Nephron progenitor cell (in vitro differentiated cells): ENCODE data around the gene TPP1.
A peak's percentile ranks its signal among the peaks of the same experiment; 100 is the strongest.

Experiments used
- DNase-seq: peaks from one replicate; pipeline ENCODE4 v3.0.0; 2021
- H3K27ac Mint-ChIP-seq: 2 replicates; pipeline ENCODE4 v1.8.0; 2021; ENCODE audit warnings: mild to moderate bottlenecking, moderate library complexity, mixed read lengths
- H3K27me3 Mint-ChIP-seq: 2 replicates; pipeline ENCODE4 v1.8.0; 2021; ENCODE audit warnings: mild to moderate bottlenecking, low read depth, mixed read lengths; ENCODE audit not compliant: poor library complexity
- H3K36me3 Mint-ChIP-seq: 2 replicates; pipeline ENCODE4 v1.8.0; 2021; ENCODE audit warnings: low read depth, mixed read lengths
- H3K4me1 Mint-ChIP-seq: 2 replicates; pipeline ENCODE4 v1.8.0; 2021; ENCODE audit warnings: mixed read lengths
- H3K4me3 Mint-ChIP-seq: 2 replicates; pipeline ENCODE4 v1.8.0; 2021; ENCODE audit warnings: mild to moderate bottlenecking, moderate library complexity, mixed read lengths
- H3K9me3 Mint-ChIP-seq: 2 replicates; pipeline ENCODE4 v1.8.0; 2021; ENCODE audit warnings: mild to moderate bottlenecking, moderate library complexity, mixed read lengths
- TF ChIP-seq, protein P1 (sequence below): fragments of 200-600 bp; sonication (generic); IDR thresholded peaks from 2 replicates; pipeline ENCODE4 v1.5.0; 2021; ENCODE audit warnings: antibody characterized with exemption

The TPP1 gene

DNA sequence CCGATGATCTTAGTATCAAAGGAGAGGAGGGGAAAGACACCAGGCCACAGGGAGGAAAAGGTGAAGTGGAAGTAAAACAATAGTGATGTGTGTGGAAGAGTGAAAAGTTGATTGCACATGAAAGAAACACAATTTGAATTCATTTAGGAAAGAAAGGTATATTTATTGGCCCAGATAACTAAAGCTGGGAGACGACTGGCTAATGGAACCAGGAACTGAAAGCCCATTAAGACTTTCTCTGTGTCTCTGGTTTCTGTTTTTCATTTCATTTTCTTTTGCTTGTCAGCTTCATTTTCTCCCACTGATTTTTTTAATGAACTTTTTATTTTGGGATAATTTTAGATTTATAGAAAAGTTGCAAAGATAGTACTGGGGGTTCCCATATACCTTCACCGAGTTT is 41.5 kb upstream of the TPP1 start:
- Mint-ChIP-seq H3K27me3 (peaks cover 22% of the 10 kb centered on the region), H3K27ac (no peak overlapping the region), H3K4me3 (no peak overlapping the region), H3K9me3 (no peaks in the 10 kb centered on the region), H3K4me1 (peaks cover 17% of the 10 kb centered on the region), H3K36me3 (no peaks in the 10 kb centered on the region)
- TF ChIP-seq, protein P1, sequence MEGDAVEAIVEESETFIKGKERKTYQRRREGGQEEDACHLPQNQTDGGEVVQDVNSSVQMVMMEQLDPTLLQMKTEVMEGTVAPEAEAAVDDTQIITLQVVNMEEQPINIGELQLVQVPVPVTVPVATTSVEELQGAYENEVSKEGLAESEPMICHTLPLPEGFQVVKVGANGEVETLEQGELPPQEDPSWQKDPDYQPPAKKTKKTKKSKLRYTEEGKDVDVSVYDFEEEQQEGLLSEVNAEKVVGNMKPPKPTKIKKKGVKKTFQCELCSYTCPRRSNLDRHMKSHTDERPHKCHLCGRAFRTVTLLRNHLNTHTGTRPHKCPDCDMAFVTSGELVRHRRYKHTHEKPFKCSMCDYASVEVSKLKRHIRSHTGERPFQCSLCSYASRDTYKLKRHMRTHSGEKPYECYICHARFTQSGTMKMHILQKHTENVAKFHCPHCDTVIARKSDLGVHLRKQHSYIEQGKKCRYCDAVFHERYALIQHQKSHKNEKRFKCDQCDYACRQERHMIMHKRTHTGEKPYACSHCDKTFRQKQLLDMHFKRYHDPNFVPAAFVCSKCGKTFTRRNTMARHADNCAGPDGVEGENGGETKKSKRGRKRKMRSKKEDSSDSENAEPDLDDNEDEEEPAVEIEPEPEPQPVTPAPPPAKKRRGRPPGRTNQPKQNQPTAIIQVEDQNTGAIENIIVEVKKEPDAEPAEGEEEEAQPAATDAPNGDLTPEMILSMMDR, result no peak
- no peak for DNase-seq

DNA sequence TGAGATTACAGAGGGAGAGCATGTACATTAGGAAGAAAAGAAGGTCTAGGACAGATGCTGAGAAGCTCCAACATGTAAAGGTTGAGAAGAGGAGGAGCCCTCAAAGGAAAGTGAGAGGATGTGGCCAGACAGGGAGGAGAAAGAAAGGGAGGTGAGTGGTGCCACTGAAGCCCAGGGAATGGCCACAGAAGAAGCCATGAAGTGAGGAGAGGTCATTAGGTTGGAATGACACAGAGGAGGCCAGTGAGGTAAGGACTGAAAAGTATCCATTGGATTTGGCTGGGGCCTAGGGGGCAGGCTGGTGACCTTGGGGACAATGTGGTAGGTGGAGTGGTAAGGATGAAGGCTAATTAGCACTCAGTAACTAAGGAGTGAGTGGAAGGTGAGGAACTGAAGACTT is 39.4 kb upstream of the TPP1 start:
- Mint-ChIP-seq H3K4me1 (peaks cover 15% of the 10 kb centered on the region), H3K27me3 (peaks cover 14% of the 10 kb centered on the region), H3K36me3 (no peaks in the 10 kb centered on the region), H3K27ac (no peak overlapping the region), H3K9me3 (no peaks in the 10 kb centered on the region), H3K4me3 (no peak overlapping the region)
- no peak for DNase-seq
- TF ChIP-seq, protein P1, result no peak

DNA sequence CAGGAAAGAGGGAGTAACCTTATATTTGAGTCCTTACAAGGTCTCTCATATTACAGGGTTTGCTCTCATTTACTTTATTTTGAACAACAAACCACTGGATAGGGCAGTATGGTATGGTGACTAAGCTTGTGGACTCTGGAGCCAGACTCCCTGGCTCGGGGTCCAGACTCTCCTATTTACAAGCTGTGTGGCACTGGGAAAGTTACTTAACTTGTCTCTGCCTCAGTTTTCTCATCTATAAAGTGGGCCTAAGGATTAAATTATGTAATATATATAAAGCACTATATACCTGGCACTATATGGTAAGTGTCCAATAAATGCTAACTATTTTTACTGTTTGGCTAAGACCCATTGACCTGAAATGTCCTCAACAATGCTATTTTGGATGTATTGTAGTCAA is 38.1 kb upstream of the TPP1 start:
- TF ChIP-seq, protein P1, result no peak
- no peak for DNase-seq
- H3K4me3 Mint-ChIP-seq, result peak overlapping the region; percentile 86
- peaks cover 12% of the 10 kb centered on the region for H3K4me1 Mint-ChIP-seq
- H3K27me3 Mint-ChIP-seq, result peaks cover 9% of the 10 kb centered on the region
- no peaks in the 10 kb centered on the region for H3K36me3 Mint-ChIP-seq
- H3K9me3 Mint-ChIP-seq, result no peaks in the 10 kb centered on the region
- no peak overlapping the region for H3K27ac Mint-ChIP-seq

DNA sequence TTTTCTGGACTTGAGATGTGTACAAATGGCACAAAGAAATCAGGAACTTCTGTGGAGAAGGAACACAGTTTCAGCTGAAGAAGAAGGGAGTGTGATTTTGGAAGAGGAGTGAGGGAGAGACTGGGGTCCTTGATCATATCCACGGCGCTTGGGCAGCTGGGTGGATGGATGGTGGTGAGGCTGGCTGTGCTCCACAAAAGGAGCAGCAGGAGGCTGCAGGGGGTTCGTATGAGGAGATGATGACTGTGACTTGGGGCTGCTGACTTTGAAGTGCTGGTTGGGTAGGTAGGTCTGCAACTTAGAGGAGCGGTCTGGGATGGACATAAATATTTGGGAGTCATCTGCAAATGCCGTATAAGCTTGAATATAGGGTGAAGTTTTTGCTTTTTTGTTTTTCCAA is 37.7 kb upstream of the TPP1 start:
- H3K27ac Mint-ChIP-seq, result no peak overlapping the region
- H3K4me1 Mint-ChIP-seq, result peaks cover 12% of the 10 kb centered on the region
- no peaks in the 10 kb centered on the region for H3K9me3 Mint-ChIP-seq
- no peaks in the 10 kb centered on the region for H3K36me3 Mint-ChIP-seq
- H3K27me3 Mint-ChIP-seq, result peaks cover 8% of the 10 kb centered on the region
- TF ChIP-seq, protein P1, result no peak
- no peak for DNase-seq
- H3K4me3 Mint-ChIP-seq, result peak overlapping the region; percentile 86

DNA sequence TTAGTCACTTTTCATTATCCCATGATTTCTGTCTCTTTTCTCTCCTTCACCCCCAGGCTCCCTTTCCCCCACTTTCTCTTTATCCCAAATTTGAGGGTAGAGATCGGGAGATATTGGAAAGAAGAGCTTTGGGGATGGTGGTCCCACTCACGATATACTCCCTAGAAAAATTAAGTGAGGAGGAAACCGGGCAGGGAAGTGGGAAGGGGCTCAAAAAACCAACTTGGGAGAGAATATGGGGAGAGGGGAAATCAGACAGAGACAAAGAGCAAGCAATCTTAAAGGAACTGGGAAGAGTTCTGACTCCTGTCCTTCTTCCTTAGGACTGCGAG is 37.3 kb upstream of the TPP1 start:
- Mint-ChIP-seq H3K36me3 (no peaks in the 10 kb centered on the region), H3K27me3 (peaks cover 4% of the 10 kb centered on the region), H3K4me3 (peak overlapping the region; percentile 86), H3K4me1 (peaks cover 12% of the 10 kb centered on the region), H3K9me3 (no peaks in the 10 kb centered on the region), H3K27ac (no peak overlapping the region)
- TF ChIP-seq, protein P1, result no peak
- no peak for DNase-seq

DNA sequence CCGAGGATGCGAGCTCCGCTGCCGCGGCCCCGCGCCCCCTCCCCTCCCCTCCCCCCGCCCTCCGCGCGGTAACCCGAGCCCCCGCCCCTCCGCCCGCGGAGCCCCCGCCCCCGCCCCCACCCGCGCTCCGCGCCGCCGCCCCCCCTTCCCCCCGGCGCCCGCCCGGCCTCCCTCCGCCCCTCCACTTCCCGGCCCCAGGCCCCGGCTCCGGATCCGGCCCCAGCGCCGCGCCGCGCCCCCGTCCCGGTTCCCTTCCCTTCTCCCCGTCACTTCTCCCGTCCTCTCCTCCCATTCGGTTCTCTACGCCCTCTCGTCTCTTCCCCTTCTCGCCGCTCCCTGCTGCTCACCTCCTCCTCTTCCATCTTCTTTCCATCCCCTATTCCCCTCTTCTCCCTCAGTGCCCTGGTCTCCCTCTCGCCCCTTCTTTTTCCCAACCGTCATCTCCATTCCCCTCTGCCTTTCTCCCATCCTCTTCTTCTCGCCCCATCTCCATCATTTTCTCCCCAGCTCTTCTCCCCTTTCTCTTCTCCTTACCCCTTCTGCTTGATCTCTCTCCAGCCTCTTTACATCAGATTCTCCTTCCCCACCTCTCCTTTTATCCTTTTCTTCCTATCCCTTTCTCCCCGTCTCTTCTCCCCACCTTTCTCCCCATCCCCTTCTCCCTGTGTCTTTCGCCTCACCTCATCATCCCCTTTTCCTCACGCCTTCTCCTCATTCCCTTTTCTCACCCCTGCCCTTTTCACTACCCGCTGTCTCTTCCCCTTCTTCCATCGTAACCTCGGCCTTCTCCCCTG is 36.8 kb upstream of the TPP1 start, which contains the start of gene DCHS1:
Gene DCHS1, minus strand, starts transcription at position 20 of the 794 bp plus-strand sequence. CDS start 14,196 bp downstream, outside the sequence.
- no peaks in the 10 kb centered on the region for H3K9me3 Mint-ChIP-seq
- TF ChIP-seq, protein P1, result no peak
- peak within 1 kb of the TSS; percentile 86 for H3K4me3 Mint-ChIP-seq
- H3K27me3 Mint-ChIP-seq, result peaks cover 4% of the 10 kb centered on the region
- H3K27ac Mint-ChIP-seq, result peak within 1 kb of the TSS; percentile 14
- H3K36me3 Mint-ChIP-seq, result no peaks in the 10 kb centered on the region
- H3K4me1 Mint-ChIP-seq, result peaks cover 12% of the 10 kb centered on the region
- peak; percentile 75 for DNase-seq
